HCT116 (cell line): ENCODE results near the gene TRHDE.

Experiments used
- ATF3 ChIP-seq: IDR thresholded peaks from 2 replicates; pipeline ENCODE4 v1.6.1; 2012
- CBX3 ChIP-seq: IDR thresholded peaks from 2 replicates; pipeline ENCODE4 v1.6.1; 2012; ENCODE audit warnings: low read depth
- CEBPB ChIP-seq: IDR thresholded peaks from 2 replicates; pipeline ENCODE4 v1.6.1; 2012; ENCODE audit warnings: low read depth
- CTCF ChIP-seq, 3 experiments: fragments of 200-600 bp in 1 of 3; sonication (generic) in 1 of 3; IDR thresholded peaks in 2 of 3; conservative IDR thresholded peaks in 1 of 3; 2 replicates each; pipeline ENCODE4 v1.5.1; 2012 to 2017; ENCODE audit warnings: low read depth in 2 of 3, low read length in 2 of 3, antibody characterized with exemption in 1 of 3, borderline replicate concordance in 1 of 3, control low read depth in 1 of 3, mild to moderate bottlenecking in 1 of 3, mixed read lengths in 1 of 3, mixed run types in 1 of 3, moderate library complexity in 1 of 3; ENCODE audit not compliant: insufficient read depth in 1 of 3
- EZH2 ChIP-seq: fragments of 200-600 bp; sonication (generic); IDR thresholded peaks from 2 replicates; pipeline ENCODE4 v1.6.1; 2017; ENCODE audit warnings: antibody characterized with exemption, mixed run types
- EZH2phosphoT487 ChIP-seq: fragments of 200-600 bp; IDR thresholded peaks from 2 replicates; pipeline ENCODE4 v1.6.1; 2018; ENCODE audit warnings: antibody characterized with exemption, borderline replicate concordance
- FOSL1 ChIP-seq: IDR thresholded peaks from 2 replicates; pipeline ENCODE4 v1.6.1; 2012; ENCODE audit warnings: low read depth
- POLR2A ChIP-seq: IDR thresholded peaks from 2 replicates; pipeline ENCODE4 v1.7.0; 2011; ENCODE audit warnings: borderline replicate concordance; ENCODE audit not compliant: insufficient read depth, insufficient read length; ENCODE audit errors: extremely low read depth
- POLR2AphosphoS5 ChIP-seq: IDR thresholded peaks from 2 replicates; pipeline ENCODE4 v1.6.1; 2011; ENCODE audit warnings: mild to moderate bottlenecking, low read depth, low read length, moderate library complexity
- RAD21 ChIP-seq: IDR thresholded peaks from 2 replicates; pipeline ENCODE4 v1.6.1; 2012; ENCODE audit warnings: low read depth, mild to moderate bottlenecking
- SIN3A ChIP-seq: IDR thresholded peaks from 2 replicates; pipeline ENCODE4 v1.6.1; 2012; ENCODE audit warnings: low read depth
- TF ChIP-seq, protein P1 (sequence below): IDR thresholded peaks from 2 replicates; pipeline ENCODE4 v1.6.1; 2011; ENCODE audit warnings: mild to moderate bottlenecking, low read length, moderate library complexity; ENCODE audit not compliant: insufficient replicate concordance; ENCODE audit errors: extremely low read depth
- TF ChIP-seq, protein P2 (sequence below): IDR thresholded peaks from 2 replicates; pipeline ENCODE4 v1.6.1; 2012; ENCODE audit warnings: low read depth

DNA sequence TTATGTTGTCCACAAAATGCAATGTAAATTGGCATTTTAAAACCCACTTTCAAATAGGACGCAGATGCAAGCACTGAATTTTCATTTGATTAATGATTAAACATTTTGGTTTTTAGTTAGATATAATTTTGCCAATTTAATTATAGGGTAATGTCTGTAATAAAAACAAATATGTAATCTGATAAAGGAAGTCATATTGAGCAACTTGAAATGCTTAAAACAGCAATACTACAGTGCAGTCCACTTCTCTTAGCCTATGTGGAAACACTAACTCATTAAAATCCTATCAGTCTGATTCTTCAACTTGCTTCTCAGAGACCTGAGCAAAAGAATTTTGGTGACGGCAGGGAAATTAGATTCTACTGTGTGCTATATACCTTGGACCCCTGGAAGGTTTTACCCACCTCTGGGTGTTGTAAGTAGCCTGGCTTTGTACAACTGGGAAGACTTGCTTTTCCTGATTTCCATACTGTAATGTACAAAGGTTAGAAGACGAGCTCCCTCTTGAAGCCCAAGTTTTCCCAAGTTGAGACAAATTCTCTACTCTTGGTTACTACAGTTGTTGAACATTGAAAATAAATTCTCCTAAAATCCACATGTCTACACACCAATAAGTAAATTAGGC is 4.1 kb downstream of the TRHDE start:
- no peak for TF ChIP-seq CBX3
- no peak for TF ChIP-seq FOSL1
- TF ChIP-seq CTCF (IDR thresholded peaks at IDR 0.05 in 2 of 3, conservative IDR thresholded peaks at IDR 0.05 in 1 of 3; ENCODE audit: borderline replicate concordance in 1 of 3, insufficient read depth in 1 of 3, low read depth in 2 of 3, low read length in 2 of 3) = no peak
- no peak for TF ChIP-seq EZH2phosphoT487
- TF ChIP-seq, protein P1, sequence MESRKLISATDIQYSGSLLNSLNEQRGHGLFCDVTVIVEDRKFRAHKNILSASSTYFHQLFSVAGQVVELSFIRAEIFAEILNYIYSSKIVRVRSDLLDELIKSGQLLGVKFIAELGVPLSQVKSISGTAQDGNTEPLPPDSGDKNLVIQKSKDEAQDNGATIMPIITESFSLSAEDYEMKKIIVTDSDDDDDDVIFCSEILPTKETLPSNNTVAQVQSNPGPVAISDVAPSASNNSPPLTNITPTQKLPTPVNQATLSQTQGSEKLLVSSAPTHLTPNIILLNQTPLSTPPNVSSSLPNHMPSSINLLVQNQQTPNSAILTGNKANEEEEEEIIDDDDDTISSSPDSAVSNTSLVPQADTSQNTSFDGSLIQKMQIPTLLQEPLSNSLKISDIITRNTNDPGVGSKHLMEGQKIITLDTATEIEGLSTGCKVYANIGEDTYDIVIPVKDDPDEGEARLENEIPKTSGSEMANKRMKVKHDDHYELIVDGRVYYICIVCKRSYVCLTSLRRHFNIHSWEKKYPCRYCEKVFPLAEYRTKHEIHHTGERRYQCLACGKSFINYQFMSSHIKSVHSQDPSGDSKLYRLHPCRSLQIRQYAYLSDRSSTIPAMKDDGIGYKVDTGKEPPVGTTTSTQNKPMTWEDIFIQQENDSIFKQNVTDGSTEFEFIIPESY = no peak
- no peak for TF ChIP-seq POLR2A
- no peak for TF ChIP-seq EZH2
- TF ChIP-seq RAD21 = no peak
- TF ChIP-seq POLR2AphosphoS5 = no peak
- TF ChIP-seq ATF3 = no peak
- TF ChIP-seq, protein P2, sequence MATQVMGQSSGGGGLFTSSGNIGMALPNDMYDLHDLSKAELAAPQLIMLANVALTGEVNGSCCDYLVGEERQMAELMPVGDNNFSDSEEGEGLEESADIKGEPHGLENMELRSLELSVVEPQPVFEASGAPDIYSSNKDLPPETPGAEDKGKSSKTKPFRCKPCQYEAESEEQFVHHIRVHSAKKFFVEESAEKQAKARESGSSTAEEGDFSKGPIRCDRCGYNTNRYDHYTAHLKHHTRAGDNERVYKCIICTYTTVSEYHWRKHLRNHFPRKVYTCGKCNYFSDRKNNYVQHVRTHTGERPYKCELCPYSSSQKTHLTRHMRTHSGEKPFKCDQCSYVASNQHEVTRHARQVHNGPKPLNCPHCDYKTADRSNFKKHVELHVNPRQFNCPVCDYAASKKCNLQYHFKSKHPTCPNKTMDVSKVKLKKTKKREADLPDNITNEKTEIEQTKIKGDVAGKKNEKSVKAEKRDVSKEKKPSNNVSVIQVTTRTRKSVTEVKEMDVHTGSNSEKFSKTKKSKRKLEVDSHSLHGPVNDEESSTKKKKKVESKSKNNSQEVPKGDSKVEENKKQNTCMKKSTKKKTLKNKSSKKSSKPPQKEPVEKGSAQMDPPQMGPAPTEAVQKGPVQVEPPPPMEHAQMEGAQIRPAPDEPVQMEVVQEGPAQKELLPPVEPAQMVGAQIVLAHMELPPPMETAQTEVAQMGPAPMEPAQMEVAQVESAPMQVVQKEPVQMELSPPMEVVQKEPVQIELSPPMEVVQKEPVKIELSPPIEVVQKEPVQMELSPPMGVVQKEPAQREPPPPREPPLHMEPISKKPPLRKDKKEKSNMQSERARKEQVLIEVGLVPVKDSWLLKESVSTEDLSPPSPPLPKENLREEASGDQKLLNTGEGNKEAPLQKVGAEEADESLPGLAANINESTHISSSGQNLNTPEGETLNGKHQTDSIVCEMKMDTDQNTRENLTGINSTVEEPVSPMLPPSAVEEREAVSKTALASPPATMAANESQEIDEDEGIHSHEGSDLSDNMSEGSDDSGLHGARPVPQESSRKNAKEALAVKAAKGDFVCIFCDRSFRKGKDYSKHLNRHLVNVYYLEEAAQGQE = no peak
- TF ChIP-seq SIN3A = no peak
- TF ChIP-seq CEBPB = no peak
